Cardiac muscle cell (in vitro differentiated cells and primary cell): Measurements from ENCODE around the gene IQGAP1. TPM values are rescaled to one million over a fixed set of nuclear protein-coding genes. Genes with fewer than 3 reads are reported as not detected.
A peak's percentile ranks its signal among the peaks of the same experiment; 100 is the strongest.

ENCODE experiments used
- DNase-seq, 2 donors: peaks; one replicate each; pipeline versions ENCODE4 v3.0.0 to v3.0.0-alpha.2; 2010 to 2017; ENCODE audit warnings: low read depth in 1 of 2, low spot score in 1 of 2
- H3K27ac ChIP-seq: fragments of 200-600 bp; sonication (generic); 2 replicates; pipeline ENCODE4 v1.5.1; 2016
- H3K27me3 ChIP-seq: fragments of 200-600 bp; sonication (generic); 2 replicates; pipeline ENCODE4 v1.6.0; 2016; ENCODE audit warnings: control low read depth
- H3K36me3 ChIP-seq: fragments of 200-600 bp; sonication (generic); 2 replicates; pipeline ENCODE4 v1.5.1; 2016; ENCODE audit warnings: control low read depth
- H3K4me1 ChIP-seq: fragments of 200-600 bp; sonication (generic); 2 replicates; pipeline ENCODE4 v1.8.1; 2017; ENCODE audit warnings: low read depth, mild to moderate bottlenecking, mixed run types
- H3K4me3 ChIP-seq: fragments of 200-600 bp; sonication (generic); 2 replicates; pipeline ENCODE4 v1.5.1; 2016; ENCODE audit warnings: mild to moderate bottlenecking
- H3K9me3 ChIP-seq: fragments of 200-600 bp; sonication (generic); 2 replicates; pipeline ENCODE4 v1.5.1; 2017; ENCODE audit warnings: low read depth, mild to moderate bottlenecking, control low read depth
- polyA plus RNA-seq: library from polyadenylated mRNA; unstranded; fragments of >200 nt; fragmentation: Nextera tagmentation; extraction: Ambion mirVana; gene quantifications from 2 replicates; pipeline ENCODE4 v1.2.1, GENCODE V29; 2016
- total RNA-seq: library from RNA; depleted of rRNA; stranded (reverse); fragments of >200 nt; gene quantifications from 2 replicates; pipeline ENCODE4 v1.2.3, GENCODE V29; 2016
- TF ChIP-seq, protein P1 (sequence below): IDR thresholded peaks from 2 replicates; pipeline ENCODE4 v1.5.1; 2012; ENCODE audit warnings: low read depth, mild to moderate bottlenecking, low read length

IQGAP1 gene
- total and polyA plus RNA-seq, 2 experiments from 2014 or later: 9.1 to 14.2 TPM

- TF ChIP-seq, protein P1, sequence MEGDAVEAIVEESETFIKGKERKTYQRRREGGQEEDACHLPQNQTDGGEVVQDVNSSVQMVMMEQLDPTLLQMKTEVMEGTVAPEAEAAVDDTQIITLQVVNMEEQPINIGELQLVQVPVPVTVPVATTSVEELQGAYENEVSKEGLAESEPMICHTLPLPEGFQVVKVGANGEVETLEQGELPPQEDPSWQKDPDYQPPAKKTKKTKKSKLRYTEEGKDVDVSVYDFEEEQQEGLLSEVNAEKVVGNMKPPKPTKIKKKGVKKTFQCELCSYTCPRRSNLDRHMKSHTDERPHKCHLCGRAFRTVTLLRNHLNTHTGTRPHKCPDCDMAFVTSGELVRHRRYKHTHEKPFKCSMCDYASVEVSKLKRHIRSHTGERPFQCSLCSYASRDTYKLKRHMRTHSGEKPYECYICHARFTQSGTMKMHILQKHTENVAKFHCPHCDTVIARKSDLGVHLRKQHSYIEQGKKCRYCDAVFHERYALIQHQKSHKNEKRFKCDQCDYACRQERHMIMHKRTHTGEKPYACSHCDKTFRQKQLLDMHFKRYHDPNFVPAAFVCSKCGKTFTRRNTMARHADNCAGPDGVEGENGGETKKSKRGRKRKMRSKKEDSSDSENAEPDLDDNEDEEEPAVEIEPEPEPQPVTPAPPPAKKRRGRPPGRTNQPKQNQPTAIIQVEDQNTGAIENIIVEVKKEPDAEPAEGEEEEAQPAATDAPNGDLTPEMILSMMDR: no peak
- Histone ChIP-seq H3K9me3 (no peaks in the 10 kb centered on the region), H3K27ac (no peak overlapping the region), H3K36me3 (no peaks in the 10 kb centered on the region), H3K27me3 (no peaks in the 10 kb centered on the region), H3K4me1 (peaks cover 28% of the 10 kb centered on the region), H3K4me3 (no peak overlapping the region)
- no peak for DNase-seq
Observed at GRCh38 chr15:90393040-90393439, 5.0 kb downstream of the IQGAP1 start.

DNA sequence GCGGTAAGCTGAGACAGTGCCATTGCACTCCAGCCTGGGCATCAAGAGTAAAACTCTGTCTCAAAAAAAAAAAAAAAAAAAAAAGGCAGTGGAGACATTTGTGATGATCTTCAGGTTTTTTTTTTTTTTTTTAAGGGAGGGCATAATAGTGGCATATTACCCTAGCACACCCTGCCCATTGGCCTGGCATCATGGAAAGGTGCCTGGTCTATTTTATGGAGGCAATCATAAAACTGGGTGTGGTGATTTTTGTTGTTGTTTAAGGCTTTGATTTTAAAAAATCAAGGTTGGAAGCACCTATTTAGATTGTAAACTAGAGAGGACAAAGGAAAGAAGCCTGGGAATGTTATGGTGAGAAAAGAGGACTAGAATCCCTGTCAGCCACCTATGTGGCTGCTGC is 6.0 kb downstream of the IQGAP1 start:
- Histone ChIP-seq H3K4me1 (peaks cover 28% of the 10 kb centered on the region), H3K9me3 (no peaks in the 10 kb centered on the region), H3K4me3 (no peak overlapping the region), H3K27ac (peak overlapping the region; percentile 60), H3K36me3 (no peaks in the 10 kb centered on the region), H3K27me3 (no peaks in the 10 kb centered on the region)
- no peak for DNase-seq
- TF ChIP-seq, protein P1: no peak

DNA sequence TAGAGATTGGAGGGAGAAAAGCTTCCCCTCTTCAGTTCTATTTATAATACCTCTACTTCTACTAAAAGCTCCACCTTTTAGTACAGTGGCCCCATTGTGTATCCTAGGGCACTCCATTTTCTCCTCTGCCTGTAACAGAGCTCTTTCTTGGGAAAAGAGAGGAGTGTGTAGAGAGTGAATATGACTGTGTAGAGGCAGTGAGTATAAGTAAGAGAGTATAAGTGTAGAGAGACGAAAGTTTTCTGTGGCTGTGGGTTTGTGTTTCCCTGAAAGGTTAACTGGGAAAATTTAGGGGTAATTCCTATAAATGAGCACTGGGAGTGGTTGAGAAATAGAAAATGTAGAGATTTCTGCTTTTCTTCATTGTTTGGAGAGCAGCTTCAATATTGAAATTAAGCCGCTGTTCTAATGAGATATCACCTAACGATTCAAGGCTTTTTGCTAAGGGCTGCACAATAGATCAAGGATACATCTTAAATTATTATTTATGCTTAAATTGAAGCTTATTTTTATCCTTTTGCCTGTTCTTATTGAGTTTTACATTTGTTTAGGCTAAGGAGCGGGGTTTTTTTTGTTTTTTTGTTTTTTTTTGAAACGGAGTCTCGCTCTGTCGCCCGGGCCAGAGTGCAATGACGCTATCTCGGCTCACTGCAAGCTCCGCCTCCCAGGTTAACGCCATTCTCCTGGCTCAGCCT is 6.9 kb downstream of the IQGAP1 start:
- TF ChIP-seq, protein P1: no peak
- peak overlapping the region; percentile 60 for H3K27ac ChIP-seq

GRCh38 chr15:90396321-90396720 is 8.3 kb downstream of the IQGAP1 start:
- H3K9me3 ChIP-seq: no peaks in the 10 kb centered on the region
- H3K4me3 ChIP-seq: no peak overlapping the region
- no peaks in the 10 kb centered on the region for H3K36me3 ChIP-seq
- DNase-seq: no peak
- H3K27ac ChIP-seq: no peak overlapping the region
- TF ChIP-seq, protein P1: no peak
- H3K4me1 ChIP-seq: peaks cover 34% of the 10 kb centered on the region
- no peaks in the 10 kb centered on the region for H3K27me3 ChIP-seq

More for the DNA sequence above, 6.9 kb downstream of the IQGAP1 start:
- Histone ChIP-seq H3K27me3 (no peaks in the 10 kb centered on the region), H3K9me3 (no peaks in the 10 kb centered on the region), H3K36me3 (no peaks in the 10 kb centered on the region), H3K4me1 (peaks cover 29% of the 10 kb centered on the region), H3K4me3 (no peak overlapping the region)
- DNase-seq: no peak

DNA sequence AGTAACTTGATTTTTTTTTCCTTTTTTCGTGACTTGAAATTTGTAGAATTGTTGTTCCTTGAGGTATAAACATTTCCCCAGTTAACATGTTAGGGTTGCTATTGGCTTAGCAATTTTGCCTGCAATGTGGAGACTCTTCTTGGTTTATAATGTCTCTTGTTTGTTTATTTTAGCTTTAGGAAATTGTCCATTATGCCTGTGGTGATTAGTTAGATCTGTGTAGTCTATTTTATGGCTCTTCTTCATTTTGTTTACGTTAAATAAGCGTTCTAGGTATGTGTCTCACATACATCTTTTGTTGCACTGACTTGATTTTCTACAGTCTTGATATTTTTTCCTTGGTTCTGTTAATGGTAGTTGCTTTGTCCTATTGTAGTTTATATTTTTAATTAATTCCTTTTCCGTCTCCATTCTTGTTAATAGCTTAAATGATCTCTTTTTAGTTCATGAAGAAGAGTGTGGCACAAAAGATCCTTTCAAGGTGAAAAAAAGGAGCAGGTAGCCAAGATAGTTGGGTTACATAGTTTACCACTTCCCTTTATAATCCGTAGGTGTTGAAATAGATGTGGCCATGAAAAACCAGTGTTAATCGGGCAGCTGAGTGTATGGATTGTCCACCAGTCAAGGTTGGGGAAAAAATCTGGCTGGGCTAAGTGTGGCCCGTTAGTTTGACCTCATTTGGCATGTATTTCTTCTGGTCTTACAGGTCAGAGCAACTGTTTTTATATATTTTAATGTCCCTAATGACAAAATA is 12.1 kb downstream of the IQGAP1 start:
- TF ChIP-seq, protein P1: no peak
- no peaks in the 10 kb centered on the region for H3K36me3 ChIP-seq
- no peak overlapping the region for H3K4me3 ChIP-seq
- H3K27me3 ChIP-seq: no peaks in the 10 kb centered on the region
- no peak for DNase-seq
- no peaks in the 10 kb centered on the region for H3K9me3 ChIP-seq
- H3K27ac ChIP-seq: peak overlapping the region; percentile 92
- H3K4me1 ChIP-seq: peaks cover 36% of the 10 kb centered on the region
